T-helper 9 cell (primary cell): ENCODE measurements around the gene ABHD11.
"Not testable (repeated sequence)": the region's sequence is repeated elsewhere in the genome, so short reads cannot be mapped to it uniquely, and the experiment has no call there.

ENCODE experiments used
- DNase-seq: peaks from one replicate; pipeline ENCODE4 v3.0.0-alpha.2; 2020
- total RNA-seq, 2 donors: gene quantifications; one replicate each; lab custom pipeline; 2026; lab: John Stamatoyannopoulos, UW

The ABHD11 gene, protein sequence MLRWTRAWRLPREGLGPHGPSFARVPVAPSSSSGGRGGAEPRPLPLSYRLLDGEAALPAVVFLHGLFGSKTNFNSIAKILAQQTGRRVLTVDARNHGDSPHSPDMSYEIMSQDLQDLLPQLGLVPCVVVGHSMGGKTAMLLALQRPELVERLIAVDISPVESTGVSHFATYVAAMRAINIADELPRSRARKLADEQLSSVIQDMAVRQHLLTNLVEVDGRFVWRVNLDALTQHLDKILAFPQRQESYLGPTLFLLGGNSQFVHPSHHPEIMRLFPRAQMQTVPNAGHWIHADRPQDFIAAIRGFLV
- 5.5 to 7.0 reads per million in 2 donors for total RNA-seq

DNA sequence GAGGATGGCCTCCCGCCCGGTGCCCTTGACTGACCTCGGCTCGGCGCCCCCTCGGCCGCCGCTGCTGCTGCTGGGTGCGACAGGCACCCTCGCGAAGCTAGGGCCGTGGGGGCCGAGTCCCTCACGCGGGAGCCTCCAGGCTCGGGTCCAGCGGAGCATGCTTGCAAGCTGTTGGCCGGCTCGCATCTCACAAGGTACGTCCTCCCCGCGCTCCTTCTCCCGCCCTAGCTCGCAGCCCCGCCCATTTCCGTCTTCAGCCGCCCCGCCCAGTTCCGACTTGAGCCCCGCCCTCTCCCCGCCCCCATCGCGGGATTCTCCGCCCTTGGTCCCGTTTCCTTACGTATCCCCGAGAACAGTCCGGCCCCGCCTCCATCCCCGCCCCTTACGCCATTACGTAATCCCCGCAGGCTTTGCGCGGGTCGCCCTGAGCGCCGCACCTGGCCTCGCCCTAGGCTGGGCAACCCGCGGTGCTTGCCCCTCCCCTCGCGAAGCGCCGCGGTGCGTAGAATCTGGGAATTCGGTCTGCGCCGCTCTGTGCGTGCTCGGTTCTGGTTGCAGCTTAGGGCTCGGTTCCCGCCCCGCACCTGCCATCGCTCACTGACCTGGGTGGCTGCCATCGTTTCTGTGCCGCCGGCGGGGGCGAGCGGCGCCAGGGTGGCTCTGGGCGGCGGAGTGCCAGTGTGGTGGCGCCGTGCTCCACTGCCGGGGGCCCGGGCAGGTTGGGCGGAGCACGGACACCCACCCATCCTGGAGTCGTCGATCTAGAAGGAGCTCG is at the start of gene ABHD11:
ABHD11 (minus strand) TSS at position 191 of the 775 bp plus-strand sequence; CDS start at position 159, 32 bp downstream.
- peak; percentile 99 for DNase-seq

DNA sequence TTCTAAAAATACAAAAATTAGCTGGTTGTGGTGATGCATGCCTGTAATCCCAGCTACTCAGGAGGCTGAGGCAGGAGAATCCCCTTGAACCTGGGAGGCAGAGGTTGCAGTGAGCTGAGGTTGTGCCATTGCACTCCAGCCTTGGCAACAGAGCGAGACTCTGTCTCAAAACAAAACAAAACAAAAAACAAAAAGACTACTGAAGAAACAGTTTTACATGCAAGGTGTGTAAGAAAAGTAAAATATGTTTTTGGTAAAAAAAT is 49.1 kb upstream of the ABHD11 start:
- DNase-seq = not testable (repeated sequence)

DNA sequence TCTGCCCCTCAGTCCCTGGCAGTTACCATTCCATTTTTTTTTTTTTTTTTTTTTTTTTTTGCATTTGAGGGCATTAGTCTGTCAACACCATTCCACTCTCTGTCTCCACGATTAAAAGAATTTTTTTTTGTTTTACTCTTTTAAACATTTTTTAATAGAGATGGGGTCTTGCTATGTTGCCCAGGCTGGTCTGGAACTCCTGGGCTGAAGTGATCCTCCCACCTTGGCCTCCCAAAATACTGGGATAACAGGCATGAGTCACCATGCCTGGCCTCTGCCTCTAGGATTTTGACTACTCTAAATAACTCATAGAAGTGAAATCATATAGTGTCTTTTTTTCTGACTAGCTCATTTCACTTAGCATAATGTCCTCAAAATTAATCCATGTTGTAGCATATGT is 48.0 kb upstream of the ABHD11 start:
- no peak for DNase-seq

DNA sequence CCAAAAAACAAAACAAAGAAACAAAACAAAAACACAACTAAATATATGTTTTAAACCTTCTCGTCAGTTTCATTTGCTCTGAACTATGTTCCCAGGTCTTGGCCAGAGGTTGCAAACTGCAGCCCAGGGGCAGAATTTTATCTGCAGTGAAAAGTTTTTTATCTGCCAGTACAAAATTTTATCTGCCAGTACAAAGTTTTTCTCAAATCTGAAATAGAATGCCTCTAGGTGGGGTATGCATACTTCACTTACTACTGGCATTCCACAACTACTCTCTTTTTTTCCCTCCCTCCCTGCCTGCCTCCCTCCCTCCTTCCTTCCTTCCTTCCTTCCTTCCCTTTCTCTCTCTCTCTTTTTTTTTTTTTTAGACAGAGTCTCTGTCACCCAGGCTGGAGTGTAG is 40.9 kb upstream of the ABHD11 start:
- no peak for DNase-seq

DNA sequence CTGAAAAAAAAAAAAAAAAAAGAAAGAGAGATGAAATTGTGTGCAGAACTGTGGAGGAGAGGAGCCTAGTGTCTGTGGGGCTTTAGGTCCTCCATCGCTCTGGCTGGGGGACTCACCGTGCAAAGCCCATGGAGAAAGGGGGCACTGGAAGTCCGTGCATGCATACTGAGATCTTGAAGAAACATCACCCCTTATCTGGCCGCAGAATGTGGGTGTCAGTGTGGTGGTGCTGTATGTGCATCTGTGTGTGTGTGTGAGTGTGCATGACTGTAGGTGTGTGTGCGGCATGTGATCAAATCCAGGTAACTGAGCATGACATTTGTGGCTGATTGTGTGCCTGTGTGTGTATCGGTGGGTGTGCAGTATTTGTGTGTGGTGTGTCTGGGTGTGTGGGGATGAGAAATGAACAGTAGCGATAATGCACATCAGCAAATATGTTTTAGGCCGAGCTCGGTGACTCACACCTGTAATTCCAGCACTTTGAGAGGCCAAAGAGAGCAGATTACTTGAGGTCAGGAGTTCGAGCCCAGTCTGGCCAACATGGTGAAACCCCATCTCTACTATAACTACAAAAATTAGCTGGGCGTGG is 40.3 kb upstream of the ABHD11 start:
- no peak for DNase-seq

DNA sequence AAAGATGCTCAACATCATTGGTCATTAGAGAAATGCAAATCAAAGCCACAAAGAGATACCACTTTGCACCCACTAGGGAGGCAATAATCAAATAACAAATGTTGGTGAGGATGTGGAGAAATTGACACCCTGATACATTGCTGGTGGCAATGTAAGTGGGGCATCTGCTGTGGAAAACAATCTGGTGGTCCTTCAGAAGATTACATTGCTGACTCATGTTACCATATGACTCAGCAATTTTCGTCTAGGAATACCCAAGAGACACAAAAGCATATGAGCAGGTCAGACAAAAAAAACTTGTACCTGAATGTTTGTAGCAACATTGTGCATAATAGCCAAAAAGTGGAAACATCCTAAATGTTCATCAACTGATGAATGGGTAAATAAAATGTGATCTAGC is 36.3 kb upstream of the ABHD11 start:
- no peak for DNase-seq

DNA sequence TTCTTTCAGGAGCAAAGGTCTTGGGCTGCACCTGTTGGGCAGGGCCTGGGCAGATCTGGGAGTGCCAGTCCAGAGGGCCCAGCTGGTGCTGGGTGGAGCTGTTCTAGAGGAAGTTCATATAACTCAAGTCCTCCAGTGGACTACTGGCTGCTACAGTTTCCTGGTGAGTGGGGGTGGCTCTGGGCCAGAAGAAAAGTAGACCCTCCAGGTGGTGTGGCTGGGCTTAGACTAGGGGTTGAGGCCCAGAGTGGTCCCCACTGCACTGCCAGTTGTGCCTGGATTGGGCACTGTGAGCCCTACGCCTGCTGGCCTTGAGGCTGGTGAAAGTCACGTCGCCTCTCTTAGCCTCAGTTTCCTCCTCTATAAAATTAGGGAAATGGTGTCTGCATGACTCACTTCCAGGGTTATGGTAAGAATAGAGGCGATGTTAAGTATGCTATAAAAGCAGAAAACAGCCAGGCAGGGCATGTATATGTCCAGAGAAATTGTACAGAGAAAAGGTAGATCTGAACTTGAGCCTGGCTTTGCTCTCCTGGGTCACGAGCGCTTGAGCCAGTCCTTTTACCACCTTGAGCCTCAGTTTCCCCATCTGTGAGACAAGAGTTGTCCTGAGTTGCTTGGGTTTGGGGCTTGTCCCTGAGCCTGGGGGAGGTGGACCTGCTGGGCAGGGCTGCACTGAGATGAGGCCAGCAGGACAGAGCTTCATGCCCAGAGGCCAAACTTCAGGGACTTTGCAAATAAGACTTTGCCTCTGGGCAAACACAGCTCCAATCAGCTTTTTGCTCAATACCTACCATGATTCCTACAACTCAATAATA is 35.3 kb upstream of the ABHD11 start:
- no peak for DNase-seq

DNA sequence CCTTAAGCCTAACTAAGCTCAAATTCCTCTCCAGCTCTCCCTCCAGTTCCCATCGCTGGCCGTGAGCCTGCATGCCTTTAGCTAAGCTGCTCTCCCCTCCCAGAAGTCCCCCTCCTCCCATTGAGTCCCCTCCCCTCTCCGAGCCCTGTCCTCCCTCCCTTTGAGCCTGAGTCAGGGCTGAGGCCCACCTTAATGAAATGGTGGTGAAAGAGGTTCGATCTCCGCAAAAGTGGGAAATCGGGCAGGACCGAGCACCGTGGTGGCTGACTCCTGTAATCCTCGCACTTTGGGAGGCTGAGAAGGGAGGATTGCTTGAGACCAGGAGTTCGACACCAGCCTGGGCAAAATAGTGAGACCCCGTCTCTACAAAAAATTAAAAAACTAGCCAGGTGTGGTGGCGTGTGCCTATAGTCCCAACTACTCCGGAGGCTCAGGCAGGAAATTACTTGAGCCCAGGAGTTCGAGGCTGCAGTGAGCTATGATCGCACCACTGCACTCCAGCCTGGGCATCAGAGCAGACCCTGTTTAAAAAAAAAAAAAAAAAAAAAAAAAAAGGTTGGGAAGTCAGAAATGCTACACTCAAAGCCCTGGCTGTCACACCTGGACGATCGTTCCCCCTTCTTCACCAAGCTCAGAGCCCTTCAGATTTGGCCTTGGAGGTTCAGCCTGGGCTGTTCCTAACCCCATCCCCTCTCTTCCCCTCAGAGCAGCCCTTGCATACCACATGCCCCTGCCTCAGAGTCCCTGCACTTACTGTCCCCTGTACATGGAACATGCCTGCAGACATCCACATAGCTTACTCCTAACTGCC is 32.5 kb upstream of the ABHD11 start:
- DNase-seq = no peak

DNA sequence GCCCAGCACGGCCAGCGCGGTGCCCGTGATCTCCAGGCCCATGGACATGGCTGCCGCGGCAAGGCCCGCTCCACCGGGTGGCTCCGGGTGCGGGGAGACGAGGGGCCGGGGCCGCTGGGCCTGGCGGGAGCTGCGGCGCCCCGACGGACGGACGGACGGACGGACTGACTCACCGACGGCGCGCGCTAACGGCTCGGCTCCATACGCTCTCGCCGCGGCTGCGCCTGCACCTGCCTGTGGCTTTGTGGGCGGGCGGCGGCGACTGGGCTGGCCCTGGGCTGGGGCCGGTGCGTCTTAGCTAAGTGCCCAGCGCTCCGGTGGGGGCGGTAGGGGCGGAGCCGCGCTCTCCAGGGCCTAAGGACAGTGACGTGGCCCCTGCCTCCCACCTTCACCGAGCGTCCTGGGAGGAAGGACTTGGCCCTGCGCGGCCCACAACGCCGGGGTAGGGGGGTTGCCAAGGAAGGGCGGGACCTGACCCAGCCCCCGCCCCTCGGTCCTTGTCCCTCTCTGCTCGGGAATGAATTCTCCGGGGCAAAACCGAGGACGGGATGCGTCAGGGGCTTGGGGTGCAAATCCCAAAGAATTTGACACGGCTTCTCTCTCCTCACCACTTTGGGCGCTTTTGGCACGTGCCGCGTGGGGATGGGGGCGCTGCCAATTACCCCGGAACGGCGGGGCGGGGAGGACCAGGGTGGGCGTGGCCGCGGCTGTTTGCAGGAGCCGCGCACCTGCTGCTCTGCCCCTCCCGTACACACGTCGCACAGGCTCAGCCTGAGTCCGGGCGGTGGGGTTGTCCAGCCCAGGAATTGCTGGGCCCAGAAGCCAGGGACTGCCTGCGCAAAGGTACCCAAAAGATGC is 31.6 kb upstream of the ABHD11 start, which contains the start of gene CLDN3:
CLDN3 (minus strand) TSS at position 269 of the 858 bp plus-strand sequence; CDS start at position 48, 221 bp downstream.
- no peak for DNase-seq

DNA sequence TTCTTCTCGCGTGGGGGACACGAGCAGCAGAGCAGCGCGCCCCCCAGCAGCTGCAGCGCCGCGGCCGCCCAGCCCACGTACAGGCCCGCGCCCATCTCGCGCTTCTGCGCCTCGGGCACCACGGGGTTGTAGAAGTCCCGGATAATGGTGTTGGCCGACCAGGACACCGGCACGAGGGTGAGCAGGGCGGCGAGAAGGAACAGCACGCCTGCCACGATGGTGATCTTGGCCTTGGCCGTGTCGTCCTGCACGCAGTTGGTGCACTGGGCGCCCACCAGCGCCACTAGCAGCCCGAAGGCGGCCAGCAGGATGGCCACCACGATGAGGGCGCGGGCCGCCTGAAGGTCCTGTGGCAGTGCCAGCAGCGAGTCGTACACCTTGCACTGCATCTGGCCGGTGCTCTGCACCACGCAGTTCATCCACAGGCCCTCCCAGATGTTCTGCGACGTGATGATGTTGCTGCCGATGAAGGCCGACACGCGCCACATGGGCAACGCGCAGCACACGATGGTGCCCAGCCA is 30.9 kb upstream of the ABHD11 start:
- DNase-seq = no peak

DNA sequence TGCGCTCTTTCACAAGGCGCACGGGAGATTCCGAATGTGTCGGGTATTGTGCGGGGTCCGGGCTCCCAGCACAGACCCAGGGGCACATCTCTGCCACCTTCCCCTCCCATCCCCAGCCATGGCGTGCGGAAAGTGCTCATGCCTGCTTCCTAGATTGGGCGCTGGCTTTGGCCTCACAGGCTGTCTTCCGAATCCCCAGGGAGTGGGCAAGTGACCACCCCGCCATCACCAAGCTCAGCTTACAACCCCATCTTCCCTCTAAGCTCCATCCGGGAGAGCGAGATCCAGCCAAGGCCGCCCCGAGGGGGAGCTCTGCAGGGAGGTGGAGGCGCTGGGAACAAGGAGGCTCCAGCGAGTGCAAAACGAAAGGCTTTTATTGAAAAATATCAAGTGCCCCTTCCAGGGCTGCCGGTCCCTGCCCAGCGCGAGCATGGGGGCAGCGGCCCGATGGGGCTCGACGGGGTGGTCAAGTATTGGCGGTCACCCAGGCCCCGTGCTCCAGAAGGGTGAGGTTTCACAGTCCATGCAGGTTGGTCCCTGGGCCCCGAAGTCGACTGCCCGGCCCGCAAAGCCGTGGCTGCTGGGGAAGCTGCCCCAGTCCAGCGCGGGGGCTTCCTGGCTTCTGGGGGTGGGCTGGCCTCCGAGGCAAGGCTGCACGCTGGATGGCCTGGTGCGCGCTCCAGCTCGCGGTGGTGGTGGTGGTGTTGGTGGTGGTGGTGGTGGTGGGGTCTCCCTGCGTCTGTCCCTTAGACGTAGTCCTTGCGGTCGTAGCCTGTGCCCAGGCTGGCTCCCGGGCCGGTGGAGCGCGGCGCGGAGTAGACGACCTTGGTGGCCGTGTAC is 30.3 kb upstream of the ABHD11 start:
- DNase-seq = no peak

DNA sequence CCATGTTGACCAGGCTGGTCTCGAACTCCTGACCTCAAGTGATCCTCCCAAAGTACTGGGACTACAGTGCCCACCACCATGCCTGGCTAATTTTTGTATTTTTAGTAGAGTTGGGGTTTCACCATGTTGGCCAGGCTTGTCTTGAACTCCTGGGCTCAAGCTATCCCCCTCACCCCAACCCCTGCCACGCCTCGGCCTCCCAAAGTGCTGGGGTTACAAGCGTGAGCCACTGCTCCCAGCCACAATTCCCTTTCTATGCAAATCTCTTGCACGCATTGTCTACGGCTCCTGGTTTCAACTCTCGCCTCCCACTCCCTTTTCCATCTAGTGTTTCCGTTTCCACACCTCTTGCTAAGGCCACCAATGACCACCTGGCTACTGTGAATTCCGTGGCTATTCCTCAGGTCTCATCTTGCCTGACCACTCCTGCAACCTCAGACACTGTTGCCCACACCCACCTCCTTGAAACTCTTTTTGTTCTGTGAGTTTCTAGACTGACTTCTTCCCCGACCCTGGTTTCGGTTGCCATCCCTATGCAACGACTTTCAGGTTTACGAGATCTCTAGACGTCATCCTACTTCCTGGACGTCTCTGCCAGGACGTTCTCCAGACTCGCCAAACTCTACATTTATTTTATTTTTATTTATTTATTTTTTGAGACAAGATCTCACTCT is 28.1 kb upstream of the ABHD11 start:
- DNase-seq = no peak

DNA sequence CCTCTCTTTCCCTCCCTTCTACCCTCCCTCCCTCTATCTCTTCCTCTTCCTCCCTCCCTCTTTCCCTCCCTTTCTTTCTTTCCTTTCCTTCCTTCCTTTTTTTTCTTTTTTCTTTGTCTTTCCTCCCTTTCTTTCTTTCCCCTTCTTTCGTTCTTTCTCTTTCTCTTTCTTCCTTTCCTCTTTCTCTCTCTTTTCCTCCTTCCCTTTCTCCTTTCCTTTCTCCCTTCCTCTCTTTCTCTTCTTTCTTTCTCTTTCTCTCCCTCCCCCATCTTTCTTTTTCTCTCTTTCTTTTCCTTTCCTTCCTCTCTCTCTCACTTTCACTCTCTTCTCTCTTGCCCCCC is 24.0 kb upstream of the ABHD11 start:
- DNase-seq = no peak

DNA sequence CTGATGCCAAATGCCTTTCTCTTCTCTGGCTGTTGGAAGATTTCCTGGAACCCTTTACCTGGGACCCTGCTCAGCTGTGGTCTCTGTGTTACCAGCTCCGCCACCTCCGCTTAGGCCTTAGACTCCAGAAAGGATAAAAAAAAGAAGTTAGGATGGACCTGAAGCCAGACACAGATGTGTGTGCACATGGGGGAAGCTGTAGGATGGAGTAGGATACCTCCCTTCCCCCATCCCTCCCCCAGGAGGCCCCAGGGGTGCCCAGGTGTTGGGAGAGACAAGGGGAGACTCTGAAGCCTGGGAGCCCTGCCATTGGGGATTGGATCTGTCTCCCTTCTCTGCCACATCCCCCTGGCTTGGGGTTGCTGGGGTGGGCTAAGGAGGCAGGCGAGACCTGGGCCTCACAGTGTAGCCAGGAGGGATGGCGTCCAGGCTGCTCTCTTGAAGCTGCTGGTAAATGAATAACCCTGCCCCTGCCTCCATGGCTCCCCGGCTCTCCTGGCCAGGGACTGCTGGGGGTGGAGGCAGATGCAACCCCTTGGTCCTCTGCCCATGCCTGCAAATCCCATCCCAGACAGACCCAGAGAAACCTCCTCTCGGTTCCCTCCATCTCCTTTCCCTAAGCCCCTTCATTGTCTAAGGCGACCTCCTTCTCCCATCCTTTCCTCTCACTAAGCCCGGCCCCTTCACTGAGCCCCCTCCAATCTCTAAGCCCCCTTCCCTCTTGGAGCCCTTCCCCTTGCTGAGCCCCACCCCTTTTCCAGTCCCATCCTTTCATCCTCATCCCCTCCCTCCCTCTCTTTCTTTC is 23.5 kb upstream of the ABHD11 start:
- DNase-seq = no peak

DNA sequence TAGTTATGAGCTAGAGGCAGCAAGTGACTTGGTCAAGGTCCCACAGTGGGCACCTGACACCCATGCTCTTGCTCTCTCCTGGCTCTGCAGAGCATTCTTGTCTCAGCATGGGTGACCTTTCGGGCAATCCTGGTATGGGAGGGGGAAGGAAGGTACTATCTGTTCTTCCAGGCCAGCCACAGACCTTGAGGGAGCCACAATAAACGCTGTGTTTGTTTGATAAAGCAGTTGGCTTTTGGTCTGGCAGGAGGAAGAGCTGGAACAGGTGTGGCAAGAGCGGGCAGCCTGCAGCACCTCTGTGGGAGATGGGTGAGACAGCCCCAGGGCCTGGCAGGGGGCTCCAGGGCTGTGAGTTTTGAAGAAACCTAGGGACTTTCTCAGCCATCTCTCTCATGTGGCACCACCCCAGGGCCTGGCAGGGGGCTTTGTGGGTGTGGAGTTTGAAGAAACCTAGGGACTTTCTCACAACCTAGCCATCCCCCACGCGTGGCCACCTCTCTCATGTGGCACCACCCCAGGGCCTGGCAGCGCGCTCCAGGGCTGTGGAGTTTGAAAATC is 20.1 kb upstream of the ABHD11 start:
- no peak for DNase-seq

DNA sequence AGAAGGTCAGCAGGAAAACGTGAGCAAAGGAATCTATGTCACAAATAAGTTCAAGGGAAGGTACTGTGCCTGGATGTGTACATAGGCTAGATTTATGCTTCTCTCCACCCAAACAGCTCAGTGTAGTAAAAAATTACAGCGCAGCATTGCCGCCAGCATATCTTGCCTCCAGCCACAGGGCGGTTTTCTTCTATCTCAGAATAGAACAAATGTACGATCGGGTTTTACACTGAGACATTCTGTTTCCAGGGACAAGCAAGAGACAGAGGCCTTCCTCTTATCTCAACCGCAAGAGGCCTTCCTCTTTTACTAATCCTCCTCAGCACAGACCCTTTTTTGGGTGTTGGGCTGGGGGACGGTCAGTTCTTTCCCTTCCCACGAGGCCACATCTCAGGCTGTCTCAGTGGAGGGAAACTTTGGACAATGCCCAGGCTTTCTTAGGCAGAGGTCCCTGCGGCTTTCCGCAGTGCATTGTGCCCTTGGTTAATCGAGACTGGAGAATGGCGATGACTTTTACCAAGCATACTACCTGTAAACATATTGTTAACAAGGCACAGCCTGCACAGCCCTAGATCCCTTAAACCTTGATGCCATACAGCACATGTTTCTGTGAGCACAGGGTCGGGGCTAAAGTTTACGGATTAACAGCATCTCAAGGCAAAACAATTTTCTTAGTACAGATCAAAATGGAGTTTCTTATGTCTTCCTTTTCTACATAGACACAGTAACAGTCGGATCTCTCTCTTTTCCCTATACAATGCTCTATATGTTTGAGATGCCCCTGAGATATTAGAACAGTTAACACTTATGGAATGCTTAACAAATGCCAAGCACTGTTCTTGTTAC is 11.6 kb upstream of the ABHD11 start:
- no peak for DNase-seq

DNA sequence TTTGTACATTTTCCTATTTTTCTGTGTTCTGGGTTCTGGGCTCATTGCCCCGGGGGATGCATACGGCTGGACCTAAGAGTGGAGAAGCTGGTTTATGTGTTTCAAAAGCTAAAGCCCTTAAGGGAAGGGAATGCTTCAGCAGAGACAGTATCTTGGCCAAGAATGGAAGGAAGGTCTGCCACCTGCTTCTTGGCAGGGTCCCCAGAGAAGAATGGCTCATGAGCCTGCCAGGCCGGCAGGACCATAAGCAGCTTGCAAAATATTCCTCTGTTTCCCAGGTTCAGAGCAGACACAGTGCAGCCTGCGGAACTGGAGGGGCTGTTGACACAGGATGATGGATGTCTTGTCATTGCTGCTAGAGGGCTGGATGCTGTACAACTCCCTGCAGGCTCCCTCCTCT is 7.8 kb upstream of the ABHD11 start:
- DNase-seq = no peak
